HL-60/S4 (cell line): ENCODE measurements around the gene MEI4.
"Not testable (repeated sequence)": the region's sequence is repeated elsewhere in the genome, so short reads cannot be mapped to it uniquely, and the experiment has no call there.

Experiments
- in situ Hi-C: fragments of 300-500 bp; cut with MboI; formaldehyde crosslinking; loops from 2 replicates; pipeline ENCODE4 v1.14.3; 2022; ENCODE audit warnings: low sequenced_read_pairs

The MEI4 gene

GRCh38 chr6:77814119-77814518 lies 161.3 kb downstream of the MEI4 start:
- in situ Hi-C loops = no loop called here

DNA sequence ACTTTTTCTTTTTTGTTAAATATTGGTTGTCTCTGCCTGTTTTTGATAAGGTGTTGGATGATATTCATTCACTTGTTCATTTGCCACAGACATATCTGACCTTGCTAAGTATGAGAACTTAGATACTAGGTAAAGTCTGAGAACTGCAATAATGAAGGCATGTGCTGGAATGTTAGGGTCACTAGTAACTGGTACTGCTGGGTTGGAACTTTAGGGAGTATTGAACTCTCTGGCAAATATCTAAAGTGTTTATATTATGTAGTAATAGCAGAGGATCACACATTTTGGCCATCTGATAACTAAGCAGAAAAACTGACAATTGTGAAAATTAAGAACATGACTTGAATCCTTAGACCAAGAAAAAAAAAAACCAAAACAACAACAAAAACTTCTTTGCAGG lies 162.7 kb downstream of the MEI4 start:
- in situ Hi-C loops = no loop called here

- in situ Hi-C loops = no loop called here
Observed at GRCh38 chr6:77816766-77817270, 164.0 kb downstream of the MEI4 start.

DNA sequence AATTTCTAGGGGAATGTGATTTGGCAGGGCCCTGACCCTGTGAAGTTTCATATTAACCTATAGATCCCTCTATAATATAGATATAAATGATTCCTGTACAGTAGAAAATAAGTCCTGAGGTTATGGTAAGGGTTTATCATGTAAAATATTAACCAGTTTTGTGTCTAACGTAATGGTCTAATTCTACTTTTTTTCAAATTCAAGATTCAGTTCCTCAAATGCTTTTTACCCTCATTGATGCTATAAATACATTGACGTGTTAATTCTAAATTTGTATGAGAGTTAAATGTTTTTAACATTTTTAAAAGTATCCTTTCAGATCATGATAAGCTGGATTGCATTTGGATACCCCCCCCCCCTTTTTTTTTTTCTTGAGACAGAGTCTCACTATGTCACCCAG lies 169.4 kb downstream of the MEI4 start:
- in situ Hi-C loops = no loop called here

DNA sequence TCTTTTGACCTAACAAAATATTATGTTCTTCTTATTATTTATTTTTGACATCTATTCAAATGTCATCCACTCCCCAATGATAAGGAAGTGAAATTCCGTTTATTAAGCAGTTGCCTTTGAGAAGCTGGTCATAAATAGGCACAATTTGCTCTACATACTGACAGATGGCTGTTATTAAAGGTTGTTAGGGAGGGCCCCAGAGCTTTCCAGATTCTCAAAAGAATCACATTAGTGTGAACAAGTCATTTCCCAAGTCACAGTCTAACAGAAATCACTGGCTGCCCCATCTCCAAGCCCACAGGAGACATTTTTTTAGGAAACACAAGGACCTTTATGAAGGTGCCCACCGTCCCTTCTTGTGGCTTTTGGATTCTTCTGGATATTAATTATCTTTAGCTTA lies 172.4 kb downstream of the MEI4 start:
- in situ Hi-C loops = no loop called here

GRCh38 chr6:77829736-77830135 lies 176.9 kb downstream of the MEI4 start:
- in situ Hi-C loops = no loop called here

DNA sequence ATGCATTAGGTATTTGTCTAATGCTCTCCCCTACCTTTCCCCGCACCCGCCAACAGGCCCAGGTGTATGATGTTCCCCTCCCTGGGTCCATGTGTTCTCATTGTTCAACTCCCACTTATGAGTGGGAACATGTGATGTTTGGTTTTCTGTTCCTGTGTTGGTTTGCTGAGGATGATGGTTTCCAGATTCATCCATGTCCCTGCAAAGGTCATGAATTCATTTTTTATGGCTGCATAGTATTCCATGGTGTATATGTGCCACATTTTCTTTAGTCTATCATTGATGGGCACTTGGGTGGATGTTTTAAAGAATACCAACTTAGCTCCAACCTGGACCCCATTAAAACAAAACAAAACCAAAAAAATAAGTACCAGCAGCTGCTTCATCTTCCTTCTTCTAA lies 180.9 kb downstream of the MEI4 start:
- in situ Hi-C loops = not testable (repeated sequence)

GRCh38 chr6:77834591-77834996 lies 181.8 kb downstream of the MEI4 start:
- in situ Hi-C loops = no loop called here

DNA sequence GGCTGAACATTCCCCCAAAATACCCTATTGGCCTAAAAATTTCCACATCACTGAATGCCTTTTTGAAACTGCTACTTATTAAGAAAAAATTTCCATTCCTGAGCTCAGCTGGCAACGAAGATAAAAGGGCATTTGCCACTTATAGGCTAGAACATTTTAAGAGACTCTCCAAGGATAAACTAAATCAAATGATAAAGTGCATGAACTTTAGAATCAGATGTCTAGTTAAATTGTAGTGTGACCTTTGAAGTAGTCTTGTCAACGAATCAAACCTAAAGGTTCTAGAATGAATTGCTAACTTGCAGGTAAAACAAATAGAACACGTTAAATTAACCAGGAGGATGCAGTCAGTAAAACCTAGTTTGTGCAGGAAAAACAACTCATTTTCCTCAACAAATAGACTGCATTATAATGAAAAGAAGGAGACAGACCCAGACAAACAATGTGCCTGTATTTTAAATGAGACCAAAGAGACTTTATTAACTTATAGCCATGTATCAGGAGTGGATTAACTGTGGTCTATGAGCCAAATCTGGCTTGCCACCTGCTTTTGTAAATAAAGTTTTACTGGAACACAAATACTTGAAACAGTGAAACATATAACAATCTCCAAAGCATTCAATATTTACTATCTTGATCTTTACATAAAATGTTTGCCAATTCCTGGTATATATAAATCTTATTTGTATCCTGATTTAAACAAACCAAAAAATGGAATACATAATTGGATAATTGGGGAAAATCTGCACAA lies 184.4 kb downstream of the MEI4 start:
- in situ Hi-C loops = no loop called here

GRCh38 chr6:77839292-77839691 lies 186.5 kb downstream of the MEI4 start:
- in situ Hi-C loops = no loop called here

DNA sequence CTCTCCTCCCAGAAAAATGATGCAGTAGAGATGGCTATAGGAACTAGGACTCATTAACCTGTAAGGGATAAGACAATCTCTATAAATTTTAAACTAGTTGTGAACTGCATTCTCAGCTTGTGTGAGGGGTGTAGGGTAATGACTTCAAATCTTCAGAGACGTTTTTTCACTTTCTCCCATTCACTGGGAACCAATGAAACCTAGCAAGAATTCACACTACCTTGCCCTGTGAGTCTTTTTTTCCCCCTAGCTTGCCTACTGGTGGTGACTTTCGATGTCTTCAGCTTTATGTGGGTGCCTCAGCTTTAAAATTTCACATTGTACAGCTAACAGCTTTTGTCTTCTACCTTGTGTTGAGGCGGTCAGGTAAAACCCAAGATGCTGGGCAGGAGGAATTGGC lies 192.0 kb downstream of the MEI4 start:
- in situ Hi-C loops = no loop called here

- in situ Hi-C loops = no loop called here
Observed at GRCh38 chr6:77853401-77853800, 200.6 kb downstream of the MEI4 start.

DNA sequence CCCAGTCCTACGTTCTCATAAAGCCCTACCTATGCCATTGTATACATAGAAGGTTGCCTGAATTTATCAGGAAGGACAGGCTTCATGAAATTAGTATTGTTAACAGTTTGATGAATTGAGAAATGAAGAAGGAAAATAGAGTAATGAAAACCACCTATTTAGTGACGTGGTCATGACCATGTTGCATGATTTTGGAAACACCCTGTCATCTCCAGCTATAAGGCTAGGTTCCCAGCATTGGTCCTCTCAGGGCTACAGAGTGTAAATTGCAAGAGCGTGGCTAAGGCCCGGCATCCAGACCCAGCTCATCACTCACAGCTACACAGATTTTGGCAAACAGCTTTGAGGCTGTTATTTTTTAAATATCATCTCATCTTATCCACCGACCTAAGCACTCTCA lies 203.6 kb downstream of the MEI4 start:
- in situ Hi-C loops = no loop called here

DNA sequence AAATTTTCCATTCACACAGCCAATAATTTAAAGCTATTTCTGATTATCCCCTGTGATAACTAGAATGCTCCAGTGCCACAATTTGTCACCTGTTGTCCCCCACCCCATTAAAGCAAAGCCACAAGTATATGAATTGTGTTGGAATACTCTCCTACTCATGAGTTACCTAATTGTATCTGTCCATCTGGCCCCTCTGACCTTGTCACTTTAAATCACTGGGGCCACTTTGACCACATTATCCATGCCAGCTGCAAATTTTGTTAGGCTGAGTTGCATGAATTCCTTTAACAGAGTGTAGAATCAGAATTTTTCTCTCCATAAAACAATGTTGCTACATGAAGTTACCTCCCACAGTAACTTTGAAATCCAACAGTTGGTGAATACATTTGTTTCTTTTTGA lies 204.6 kb downstream of the MEI4 start:
- in situ Hi-C loops = no loop called here

- in situ Hi-C loops = no loop called here
Observed at GRCh38 chr6:77876300-77876699, 223.5 kb downstream of the MEI4 start.

DNA sequence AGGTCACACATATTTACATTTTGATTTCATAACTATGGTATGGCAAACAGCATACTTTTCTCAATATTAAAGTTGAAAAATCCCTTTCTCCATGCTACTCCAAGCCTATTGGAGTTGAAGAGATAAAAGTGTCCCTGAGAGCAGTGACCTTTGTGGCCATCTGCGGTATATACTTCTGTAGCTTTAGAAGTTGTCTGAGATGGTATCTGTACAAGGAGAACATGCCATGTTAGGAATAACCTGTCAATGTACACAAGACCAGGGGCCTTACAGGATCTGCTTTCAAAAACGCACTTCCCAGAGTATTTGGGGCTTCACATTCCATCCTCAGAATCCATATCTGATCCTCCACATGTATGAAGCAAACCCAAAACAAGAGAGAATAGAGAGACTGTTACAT lies 226.7 kb downstream of the MEI4 start:
- in situ Hi-C loops = no loop called here

- in situ Hi-C loops = no loop called here
Observed at GRCh38 chr6:77880501-77880900, 227.7 kb downstream of the MEI4 start.

DNA sequence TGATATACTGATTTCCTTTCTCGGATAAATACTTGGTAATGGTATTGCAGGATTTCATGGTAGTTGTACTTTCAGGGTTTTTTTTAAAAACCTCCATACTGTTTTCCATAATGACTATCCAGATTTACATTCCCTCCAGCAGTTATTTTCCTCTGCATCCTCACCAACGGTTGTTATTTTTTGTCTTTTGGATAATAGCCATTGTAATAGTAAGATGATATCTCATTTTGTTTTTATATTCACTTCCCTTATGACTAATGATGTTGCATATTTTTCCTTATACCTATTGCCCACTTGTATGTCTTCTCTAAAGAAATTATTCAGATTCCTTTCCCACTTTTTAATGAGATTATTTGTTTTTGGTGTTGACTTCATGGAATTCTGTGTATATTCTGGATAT lies 231.0 kb downstream of the MEI4 start:
- in situ Hi-C loops = no loop called here

- in situ Hi-C loops = no loop called here
Observed at GRCh38 chr6:77893391-77893790, 240.6 kb downstream of the MEI4 start.

- in situ Hi-C loops = no loop called here
Observed at GRCh38 chr6:77906070-77906469, 253.2 kb downstream of the MEI4 start.

GRCh38 chr6:77910826-77911225 lies 258.0 kb downstream of the MEI4 start:
- in situ Hi-C loops = no loop called here

DNA sequence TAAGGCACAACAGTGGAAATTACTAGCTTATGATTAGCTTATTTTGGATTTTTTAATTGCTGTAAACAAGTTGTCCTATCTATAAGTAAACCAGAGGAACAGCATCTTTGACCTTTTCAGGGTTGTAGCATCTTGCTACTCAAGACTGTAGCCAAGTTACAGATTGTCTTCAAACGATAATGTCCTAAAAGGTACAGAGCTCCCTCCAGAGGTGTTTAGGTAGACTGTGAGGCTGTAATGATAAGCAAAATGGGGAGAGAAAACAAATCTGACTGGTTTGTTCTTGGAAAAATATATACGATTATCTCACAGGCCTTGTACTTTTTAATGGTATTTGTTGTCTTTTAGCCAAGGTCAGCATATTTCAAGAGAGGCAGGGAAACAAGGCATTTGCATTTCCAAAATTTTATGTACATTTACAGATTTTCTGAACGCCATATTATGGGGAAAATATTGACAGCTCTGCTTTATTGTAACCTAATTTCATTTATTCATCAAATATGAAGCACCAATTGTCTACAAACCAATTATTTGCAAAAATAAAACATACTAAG lies 273.4 kb downstream of the MEI4 start:
- in situ Hi-C loops = no loop called here

DNA sequence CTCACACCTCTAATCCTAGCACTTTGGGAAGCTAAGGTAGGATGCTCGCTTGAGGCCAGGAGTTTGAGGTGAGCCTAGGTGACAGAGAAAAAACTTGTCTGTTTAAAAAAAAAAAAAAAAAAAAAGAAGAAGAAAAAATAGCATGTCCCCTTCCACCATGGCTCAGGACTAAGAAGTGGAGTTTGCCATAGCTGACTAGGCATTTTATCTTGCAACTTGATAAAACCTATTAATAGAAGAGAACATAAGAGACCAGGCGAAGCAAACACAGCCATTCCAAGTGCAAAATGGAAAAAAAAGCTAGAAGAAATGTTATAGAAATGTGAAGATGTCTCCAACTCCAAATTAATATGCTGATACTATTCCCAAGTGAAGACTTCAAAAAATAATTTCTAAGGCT lies 277.5 kb downstream of the MEI4 start:
- in situ Hi-C loops = no loop called here
